ENCODE results near the gene GTF3C5. TPM values are rescaled to one million over a fixed set of nuclear protein-coding genes. Genes with fewer than 3 reads are reported as not detected.
"Not testable (repeated sequence)": the region's sequence is repeated elsewhere in the genome, so short reads cannot be mapped to it uniquely, and the experiment has no call there.

GTF3C5 gene
- total RNA-seq, 1 donor from 2014 or later, result 31.0 TPM

GRCh38 chr9:133086212-133086860 is 55.5 kb downstream of the GTF3C5 start:
- not testable (repeated sequence) for DNase-seq (ENCODE audit: low spot score in 2 of 2); FAIRE-seq

- FAIRE-seq (no peak), DNase-seq (ENCODE audit: low spot score in 2 of 2) (no peak)
These were observed 56.1 kb downstream of the GTF3C5 start for GRCh38 chr9:133086894-133087293.

DNA sequence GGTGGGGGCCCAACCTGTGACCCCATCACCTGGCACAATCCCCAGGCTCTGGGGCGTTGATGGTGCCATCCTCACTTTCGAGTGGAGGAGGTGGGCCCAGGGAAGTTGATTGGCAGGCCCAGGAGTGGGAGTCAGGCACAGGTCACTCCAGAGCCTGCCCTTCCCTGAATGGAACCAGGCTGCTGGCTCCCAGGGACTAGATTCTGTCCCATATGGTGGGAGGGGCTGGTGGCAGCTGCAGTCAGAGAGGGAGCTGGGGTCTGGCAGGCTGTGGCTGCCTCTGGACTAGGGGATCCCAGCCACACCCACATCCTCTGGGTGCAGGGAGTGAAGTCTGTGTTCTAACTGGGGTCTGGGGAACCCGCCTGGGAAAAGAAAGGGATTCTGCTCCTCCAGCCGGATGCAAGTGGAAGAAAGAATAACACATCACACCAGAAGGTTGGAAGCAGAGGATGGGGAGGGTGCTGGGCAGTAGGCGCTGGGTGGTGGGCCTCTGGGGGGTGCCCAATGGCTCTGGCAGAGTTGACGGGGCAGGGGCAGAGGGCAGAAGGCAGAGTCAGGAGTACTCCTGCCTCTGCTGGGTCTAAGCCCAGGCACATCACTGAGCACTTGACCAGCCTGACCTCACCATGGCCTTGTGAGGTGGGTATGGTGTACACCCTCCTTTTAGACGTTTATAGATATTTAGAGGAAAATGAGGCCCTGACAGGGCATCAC is 56.8 kb downstream of the GTF3C5 start:
- DNase-seq (ENCODE audit: low spot score in 2 of 2), result no peak
- no peak for FAIRE-seq

GRCh38 chr9:133088146-133088750 is 57.5 kb downstream of the GTF3C5 start:
- no peak for FAIRE-seq
- DNase-seq (ENCODE audit: low spot score in 2 of 2), result no peak

GRCh38 chr9:133088756-133089155 is 58.0 kb downstream of the GTF3C5 start:
- DNase-seq (ENCODE audit: low spot score in 2 of 2) (no peak), FAIRE-seq (no peak)

DNA sequence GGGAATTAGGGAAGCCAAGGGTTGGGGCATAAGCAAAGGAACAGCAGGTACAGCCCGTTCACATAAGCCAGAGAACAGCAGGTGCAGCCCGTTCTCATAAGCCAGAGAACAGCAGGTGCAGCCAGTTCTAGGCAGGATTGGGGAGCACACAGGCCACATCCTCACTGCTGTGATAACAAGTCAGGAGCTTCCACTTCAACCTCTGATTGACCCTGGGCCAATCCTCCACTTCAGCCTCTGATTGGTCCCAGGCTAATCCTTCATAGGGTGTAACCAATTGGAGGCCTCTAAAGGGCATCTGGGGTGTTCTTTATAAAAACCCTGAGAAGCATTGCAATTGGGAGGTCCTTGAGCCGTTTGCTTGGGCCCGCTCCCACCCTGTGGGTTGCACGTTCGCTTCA is 58.5 kb downstream of the GTF3C5 start:
- DNase-seq (ENCODE audit: low spot score in 2 of 2), result no peak
- FAIRE-seq, result no peak

- FAIRE-seq (no peak), DNase-seq (ENCODE audit: low spot score in 2 of 2) (no peak)
These were observed 59.4 kb downstream of the GTF3C5 start for GRCh38 chr9:133090187-133090586.

DNA sequence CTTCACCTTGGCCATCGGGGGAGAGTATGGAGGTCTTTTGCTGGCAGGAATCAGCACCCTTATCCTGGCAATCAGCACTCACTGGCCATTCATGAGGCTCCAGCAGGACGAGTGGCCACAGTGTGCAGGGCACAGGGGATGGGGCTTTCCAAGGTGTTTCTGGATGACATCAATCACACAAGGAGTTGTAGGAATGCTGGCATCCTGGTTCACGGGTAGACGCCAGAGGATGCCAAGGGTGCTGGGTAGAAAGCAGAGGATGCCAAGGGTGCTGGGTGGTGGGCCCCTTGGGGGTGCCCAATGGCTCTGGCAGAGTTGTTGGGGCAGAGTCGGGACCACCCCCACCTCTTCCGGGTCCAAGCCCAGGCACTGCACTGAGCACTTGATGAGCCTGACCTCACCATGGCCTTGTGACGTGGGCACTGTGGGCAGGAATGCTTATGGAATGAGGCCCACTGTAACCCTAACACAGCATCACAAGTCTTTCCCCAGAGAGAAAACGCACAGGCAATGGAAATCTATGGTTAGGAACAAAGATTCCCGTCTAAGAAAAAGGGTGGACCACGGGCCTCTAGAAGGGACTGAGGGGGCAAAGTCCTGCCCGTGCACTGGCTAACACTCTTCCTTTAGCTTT is 60.1 kb downstream of the GTF3C5 start:
- DNase-seq (ENCODE audit: low spot score in 2 of 2) (no peak), FAIRE-seq (no peak)

GRCh38 chr9:133094351-133094750 is 63.6 kb downstream of the GTF3C5 start:
- FAIRE-seq; DNase-seq (ENCODE audit: low spot score in 2 of 2): not testable (repeated sequence)

DNA sequence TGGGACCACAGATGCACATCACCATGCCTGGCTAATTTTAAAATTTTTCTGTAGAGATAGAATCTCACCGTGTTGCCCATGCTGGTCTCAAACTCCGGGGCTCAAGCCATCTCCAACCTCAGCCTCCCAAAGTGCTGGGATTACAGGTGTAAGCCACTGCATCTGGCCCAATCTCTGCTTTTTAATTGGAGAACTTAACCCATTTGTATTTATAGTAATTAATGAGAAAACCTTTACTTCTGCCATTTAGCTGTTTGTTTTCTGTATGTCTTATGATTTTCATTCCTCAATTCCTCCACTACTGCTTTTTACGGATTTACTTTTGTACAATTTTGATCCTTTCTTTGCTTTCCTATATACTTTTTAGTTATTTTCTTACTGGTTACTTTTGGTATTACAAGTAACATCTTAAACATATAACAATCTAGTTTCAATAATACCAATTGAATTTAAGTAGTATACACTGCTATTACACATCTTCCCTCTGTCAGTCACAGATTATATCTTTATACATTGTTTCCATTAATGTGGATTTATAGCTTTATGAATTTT is 64.1 kb downstream of the GTF3C5 start:
- FAIRE-seq (no peak), DNase-seq (ENCODE audit: low spot score in 2 of 2) (no peak)

- no peak for FAIRE-seq
- DNase-seq (ENCODE audit: low spot score in 2 of 2), result no peak
These were observed 67.4 kb downstream of the GTF3C5 start for GRCh38 chr9:133098104-133098754.

GRCh38 chr9:133098871-133099270 is 68.1 kb downstream of the GTF3C5 start:
- FAIRE-seq (no peak), DNase-seq (ENCODE audit: low spot score in 2 of 2) (no peak)

DNA sequence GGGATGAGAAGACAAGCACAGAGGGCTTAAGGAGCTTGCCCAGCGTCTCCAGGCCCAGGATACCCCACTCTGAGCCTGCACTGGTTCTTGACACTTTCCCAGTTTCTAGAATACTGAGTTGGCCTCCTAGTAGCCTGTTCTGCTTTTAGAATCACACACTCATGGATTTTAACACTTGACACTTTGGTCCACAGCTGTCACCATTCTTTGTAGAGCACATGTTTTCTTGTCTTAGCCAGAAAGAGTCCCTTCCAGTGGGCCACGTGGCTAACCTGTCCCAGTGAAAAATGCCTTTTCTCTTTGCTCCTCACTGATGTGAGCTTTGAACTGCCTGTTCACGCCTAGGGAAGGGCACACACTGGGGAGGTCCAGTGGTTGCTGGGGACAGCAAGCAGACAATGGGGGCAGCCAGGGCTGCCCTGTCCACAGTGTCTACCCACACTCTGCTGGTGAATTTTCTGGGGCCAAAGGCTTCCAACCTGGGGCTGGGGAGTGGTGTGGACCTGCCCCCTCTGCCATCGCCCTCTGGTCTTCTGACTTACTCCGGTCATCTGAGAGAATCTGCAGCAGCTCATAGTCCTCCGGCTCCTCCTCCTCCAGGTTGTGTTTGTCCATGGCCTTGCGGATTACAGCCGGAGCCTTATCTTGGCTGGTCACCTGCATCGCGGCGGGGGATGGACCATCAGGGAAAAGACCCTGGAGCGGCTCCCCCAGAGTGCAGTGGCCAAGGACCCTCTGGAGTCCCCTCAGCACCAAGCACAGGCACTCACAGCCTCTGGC is 69.1 kb downstream of the GTF3C5 start:
- no peak for FAIRE-seq
- DNase-seq (ENCODE audit: low spot score in 2 of 2), result no peak

GRCh38 chr9:133100506-133101355 is 69.9 kb downstream of the GTF3C5 start:
- no peak for FAIRE-seq
- no peak for DNase-seq (ENCODE audit: low spot score in 2 of 2)

GRCh38 chr9:133101356-133102189 is 70.8 kb downstream of the GTF3C5 start:
- DNase-seq (ENCODE audit: low spot score in 2 of 2), result no peak
- FAIRE-seq, result no peak

DNA sequence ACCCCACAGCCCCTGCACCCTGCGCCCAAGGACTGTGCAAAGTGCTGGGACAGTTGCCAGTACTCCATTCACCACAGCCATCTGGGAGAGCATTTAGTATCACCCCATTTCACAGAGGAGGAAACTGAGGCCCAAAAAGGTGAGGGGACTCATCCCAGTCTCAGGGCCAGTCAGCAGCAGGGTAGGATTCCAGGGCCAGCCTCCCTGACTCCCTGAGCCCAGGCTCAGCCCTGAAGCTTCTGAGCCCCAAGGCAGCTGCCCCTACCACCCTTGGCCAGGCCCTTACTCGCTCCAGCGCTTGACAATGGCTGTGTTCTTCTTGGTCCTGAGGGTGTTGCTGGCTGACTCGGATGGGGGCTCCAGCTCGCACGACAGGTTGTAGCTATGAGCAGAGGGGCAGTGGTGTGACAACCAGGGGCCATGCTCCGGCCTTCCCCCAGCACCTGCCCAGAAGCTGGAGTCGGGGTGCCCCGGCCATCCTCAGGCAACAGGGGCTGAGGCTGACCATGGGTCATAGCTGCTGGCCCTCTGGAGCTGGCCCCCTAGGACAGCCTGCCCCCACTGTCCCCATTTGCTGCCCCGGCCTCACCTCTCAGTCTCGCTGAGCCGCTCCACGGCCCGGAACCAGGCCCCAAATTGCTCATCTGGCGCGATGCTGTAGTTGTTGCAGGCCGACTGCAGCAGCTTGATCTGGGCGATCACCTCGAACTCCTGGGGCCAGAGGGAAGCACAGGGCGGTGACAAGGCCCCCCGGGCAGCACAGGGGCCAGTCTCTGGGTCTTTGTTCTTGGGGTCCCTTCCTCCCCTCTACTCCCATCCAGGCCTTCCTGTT is 71.6 kb downstream of the GTF3C5 start:
- FAIRE-seq (no peak), DNase-seq (ENCODE audit: low spot score in 2 of 2) (no peak)
